VCaP (cell line): ENCODE data around the gene FBXO24.

Source experiments
- H3K27ac ChIP-seq: fragments of 450-650 bp; 2 replicates; pipeline ENCODE4 v1.5.1; 2017
- TF ChIP-seq, protein P1 (sequence below): fragments of 450-650 bp; conservative IDR thresholded peaks from 2 replicates; pipeline ENCODE4 v1.5.1; 2017; ENCODE audit warnings: mild to moderate bottlenecking, moderate library complexity

The FBXO24 gene

DNA sequence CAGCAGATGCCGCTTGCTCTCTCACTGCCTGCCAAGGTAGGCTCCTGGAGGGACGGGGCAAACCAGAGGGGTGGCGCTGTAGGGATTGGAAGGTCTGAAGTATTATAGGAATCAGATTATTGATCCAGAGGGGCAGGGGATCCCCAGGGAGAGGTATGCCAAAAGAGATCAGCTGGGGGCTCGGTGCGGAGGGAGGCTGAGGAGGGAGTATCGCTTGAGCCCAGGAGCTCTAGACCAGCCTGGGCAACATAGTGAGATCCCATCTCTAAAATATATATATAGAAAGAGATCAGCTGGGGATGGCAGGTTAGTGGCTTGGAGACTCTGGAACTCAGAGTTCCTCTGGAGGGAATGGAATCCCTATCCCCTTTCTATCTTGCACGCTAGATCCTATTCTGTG is 9.1 kb downstream of the FBXO24 start:
- H3K27ac ChIP-seq = no peak overlapping the region
- TF ChIP-seq, protein P1, sequence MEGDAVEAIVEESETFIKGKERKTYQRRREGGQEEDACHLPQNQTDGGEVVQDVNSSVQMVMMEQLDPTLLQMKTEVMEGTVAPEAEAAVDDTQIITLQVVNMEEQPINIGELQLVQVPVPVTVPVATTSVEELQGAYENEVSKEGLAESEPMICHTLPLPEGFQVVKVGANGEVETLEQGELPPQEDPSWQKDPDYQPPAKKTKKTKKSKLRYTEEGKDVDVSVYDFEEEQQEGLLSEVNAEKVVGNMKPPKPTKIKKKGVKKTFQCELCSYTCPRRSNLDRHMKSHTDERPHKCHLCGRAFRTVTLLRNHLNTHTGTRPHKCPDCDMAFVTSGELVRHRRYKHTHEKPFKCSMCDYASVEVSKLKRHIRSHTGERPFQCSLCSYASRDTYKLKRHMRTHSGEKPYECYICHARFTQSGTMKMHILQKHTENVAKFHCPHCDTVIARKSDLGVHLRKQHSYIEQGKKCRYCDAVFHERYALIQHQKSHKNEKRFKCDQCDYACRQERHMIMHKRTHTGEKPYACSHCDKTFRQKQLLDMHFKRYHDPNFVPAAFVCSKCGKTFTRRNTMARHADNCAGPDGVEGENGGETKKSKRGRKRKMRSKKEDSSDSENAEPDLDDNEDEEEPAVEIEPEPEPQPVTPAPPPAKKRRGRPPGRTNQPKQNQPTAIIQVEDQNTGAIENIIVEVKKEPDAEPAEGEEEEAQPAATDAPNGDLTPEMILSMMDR = no peak

DNA sequence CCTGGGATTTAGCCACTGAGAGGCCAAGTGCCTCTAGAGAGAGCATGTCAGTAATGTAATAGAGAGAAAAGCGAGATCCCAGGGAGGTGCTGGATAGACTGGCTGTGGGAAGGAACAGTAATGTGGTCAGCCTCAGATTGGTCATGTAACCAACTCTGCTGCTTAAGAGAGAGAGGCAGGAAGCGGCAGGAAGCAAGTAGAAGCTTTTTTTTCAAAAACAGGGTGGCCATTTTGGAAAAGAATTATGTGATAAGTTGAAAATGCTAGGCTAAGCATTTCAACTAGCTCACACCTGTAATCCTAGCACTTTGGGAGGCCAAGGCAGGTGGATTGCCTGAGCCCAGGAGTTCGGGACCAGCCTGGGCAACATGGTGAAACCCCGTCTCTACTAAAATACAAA is 12.3 kb downstream of the FBXO24 start:
- TF ChIP-seq, protein P1 = no peak

DNA sequence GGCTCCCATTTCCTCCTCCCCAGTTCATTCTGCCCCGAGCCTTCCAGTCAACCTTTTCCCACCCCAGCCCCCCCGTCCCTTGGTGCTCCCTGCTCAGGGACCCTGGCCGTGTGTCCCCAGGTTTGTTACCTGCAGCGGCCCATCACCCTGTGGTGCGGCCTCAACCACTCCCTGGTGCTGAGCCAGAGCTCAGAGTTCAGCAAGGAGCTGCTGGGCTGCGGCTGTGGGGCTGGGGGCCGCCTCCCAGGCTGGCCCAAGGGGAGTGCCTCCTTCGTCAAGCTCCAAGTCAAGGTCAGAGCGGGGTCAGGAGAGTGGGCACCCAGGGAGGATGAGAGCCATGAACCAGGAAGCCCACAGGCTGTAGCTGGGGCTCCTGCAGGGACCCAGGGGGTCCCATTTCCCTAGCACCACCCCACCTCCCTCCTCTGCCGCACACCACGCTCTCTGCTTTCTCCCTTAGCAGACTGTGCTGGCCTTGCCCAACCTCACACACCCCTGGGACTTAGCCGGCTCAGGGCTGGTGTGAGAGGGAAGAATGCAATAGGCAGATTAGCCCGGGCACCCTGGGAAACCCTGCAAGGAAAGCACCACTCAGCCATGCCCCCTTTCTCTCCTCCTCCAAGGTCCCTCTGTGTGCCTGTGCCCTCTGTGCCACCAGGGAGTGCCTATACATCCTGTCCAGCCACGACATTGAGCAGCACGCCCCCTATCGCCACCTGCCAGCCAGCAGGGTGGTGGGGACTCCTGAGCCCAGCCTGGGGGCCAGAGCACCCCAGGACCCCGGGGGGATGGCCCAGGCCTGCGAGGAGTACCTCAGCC is 14.0 kb downstream of the FBXO24 start:
- no peak overlapping the region for H3K27ac ChIP-seq
- TF ChIP-seq, protein P1 = no peak

More for the DNA sequence above, 12.3 kb downstream of the FBXO24 start:
- no peak overlapping the region for H3K27ac ChIP-seq

DNA sequence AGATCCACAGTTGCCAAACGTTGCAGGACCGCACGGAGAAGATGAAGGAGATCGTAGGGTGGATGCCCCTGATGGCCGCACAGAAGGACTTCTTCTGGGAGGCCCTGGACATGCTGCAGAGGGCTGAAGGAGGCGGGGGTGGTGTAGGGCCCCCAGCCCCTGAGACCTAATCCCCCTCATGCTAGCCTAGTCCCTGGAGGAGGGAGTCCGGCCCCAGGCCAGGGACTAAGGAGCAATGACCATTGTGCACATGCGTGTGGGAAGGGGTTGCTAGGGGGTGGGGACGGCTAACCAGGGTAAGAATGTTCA is 14.6 kb downstream of the FBXO24 start:
- TF ChIP-seq, protein P1 = no peak
- no peak overlapping the region for H3K27ac ChIP-seq

DNA sequence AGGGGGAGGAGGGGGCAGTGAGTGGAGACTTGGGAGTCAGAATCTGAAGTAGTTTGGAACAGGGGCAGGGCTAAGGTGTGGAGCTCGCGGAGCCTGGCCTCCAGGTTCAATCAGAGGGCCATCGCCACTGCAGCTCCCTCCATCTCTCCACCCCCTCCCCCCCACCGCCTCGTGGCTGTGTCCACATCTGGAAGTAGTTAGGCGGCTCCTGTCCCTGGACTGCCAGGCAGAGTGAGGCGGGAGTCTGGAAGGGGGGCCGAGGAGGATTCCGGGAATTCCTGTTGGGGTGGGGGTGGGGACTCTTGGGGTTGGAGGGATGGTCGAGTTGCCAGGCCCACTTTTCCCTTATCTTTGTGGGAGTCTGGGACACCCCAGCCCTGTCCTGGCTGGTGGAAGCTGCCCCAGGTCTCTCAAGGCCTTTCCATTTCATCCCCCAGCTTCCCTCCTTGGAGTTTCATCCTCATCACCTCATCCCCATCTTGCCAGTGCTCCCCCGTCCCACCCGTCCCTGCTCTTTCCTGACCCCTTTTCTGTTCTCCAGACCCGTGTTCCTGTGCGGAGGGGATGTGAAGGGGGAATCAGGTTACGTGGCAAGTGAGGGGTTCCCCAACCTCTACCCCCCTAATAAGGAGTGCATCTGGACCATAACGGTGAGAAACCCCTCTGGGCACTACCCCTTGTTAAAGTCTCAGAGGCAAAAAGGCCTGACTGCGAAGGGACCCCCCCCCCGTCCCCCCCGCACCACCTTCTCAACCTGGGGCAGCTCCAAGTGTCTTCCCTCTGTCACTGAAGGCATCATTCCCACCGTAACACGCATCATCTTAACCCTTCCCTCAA is 17.0 kb downstream of the FBXO24 start:
- TF ChIP-seq, protein P1 = no peak
- no peak overlapping the region; the same call in 1 of the 2 replicates for H3K27ac ChIP-seq

DNA sequence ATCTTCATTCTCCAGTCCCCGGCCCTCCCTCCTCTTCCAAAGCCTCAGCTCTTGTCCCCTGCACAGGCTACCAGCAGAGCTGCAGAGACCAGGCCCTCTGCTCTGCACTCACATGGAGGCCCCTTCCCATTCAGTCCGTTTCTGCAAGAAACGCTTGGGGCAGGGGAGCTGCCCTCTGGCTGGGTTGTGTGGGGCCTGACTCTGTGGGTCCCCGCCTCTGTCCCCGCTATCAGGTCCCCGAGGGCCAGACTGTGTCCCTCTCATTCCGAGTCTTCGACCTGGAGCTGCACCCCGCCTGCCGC is 17.5 kb downstream of the FBXO24 start:
- H3K27ac ChIP-seq = peak overlapping the region; percentile 59; the same call in 1 of the 2 replicates
- TF ChIP-seq, protein P1 = no peak
